SH-SY5Y (cell line): Measurements from ENCODE around the gene PBX1.

Source experiments
- GATA2 ChIP-seq: IDR thresholded peaks from 2 replicates; pipeline ENCODE4 v1.6.1; 2011; ENCODE audit warnings: mild to moderate bottlenecking, low read depth, low read length
- GATA3 ChIP-seq: IDR thresholded peaks from 2 replicates; pipeline ENCODE4 v1.6.1; 2011; ENCODE audit warnings: low read depth, mild to moderate bottlenecking, low read length, moderate library complexity

GRCh38 chr1:164740000-164740526 is 181.1 kb downstream of the PBX1 start:
- TF ChIP-seq GATA3 (no peak), GATA2 (no peak)
